CD8-positive, alpha-beta memory T cell (primary cell): ENCODE results near the gene LIPC. TPM values are rescaled to one million over a fixed set of nuclear protein-coding genes. Genes with fewer than 3 reads are reported as not detected.

Experiments
- CTCF ChIA-PET: fragments of 350-600 bp; sonication (Branson Sonifier 250); formaldehyde crosslinking; loops from one replicate; lab custom pipeline; 2021; ENCODE audit warnings: antibody characterized with exemption; lab: Charles Lee
- POLR2A ChIA-PET: fragments of 350-600 bp; sonication (Branson Sonifier 250); formaldehyde crosslinking; loops from one replicate; lab custom pipeline; 2021; ENCODE audit warnings: antibody characterized with exemption; lab: Charles Lee
- DNase-seq, 5 donors: peaks; one replicate each; pipeline versions ENCODE4 v3.0.0 to v3.0.0-alpha.2; 2020 to 2022; ENCODE audit warnings: mixed read lengths in 1 of 5
- H3K27ac ChIP-seq: one replicate; pipeline ENCODE4 v1.7.0; 2013; ENCODE audit warnings: low read depth, mild to moderate bottlenecking, low read length, moderate library complexity
- H3K27me3 ChIP-seq: 2 replicates; pipeline ENCODE4 v1.7.0; 2013; ENCODE audit warnings: low read length, mild to moderate bottlenecking; ENCODE audit not compliant: insufficient read depth, poor library complexity, severe bottlenecking
- H3K36me3 ChIP-seq: 2 replicates; pipeline ENCODE4 v1.7.0; 2013; ENCODE audit warnings: mild to moderate bottlenecking, low read length, moderate library complexity; ENCODE audit not compliant: insufficient read depth
- H3K4me1 ChIP-seq: 2 replicates; pipeline ENCODE4 v1.7.0; 2013; ENCODE audit warnings: mild to moderate bottlenecking, low read length, moderate library complexity; ENCODE audit not compliant: insufficient read depth
- H3K4me3 ChIP-seq: 2 replicates; pipeline ENCODE4 v1.7.0; 2013; ENCODE audit warnings: mild to moderate bottlenecking, low read length
- H3K9me3 ChIP-seq: 2 replicates; pipeline ENCODE4 v1.7.0; 2013; ENCODE audit warnings: mild to moderate bottlenecking, low read length
- H3K27ac Mint-ChIP-seq, 8 donors: one replicate each; pipeline ENCODE4 v1.8.0; 2020 to 2021; ENCODE audit warnings: mixed read lengths in 8 of 8, mild to moderate bottlenecking in 6 of 8, inconsistent platforms in 3 of 8, moderate library complexity in 3 of 8
- H3K27me3 Mint-ChIP-seq, 2 donors: one replicate each; pipeline ENCODE4 v1.8.0; 2020 to 2021; ENCODE audit warnings: mixed read lengths in 2 of 2, mild to moderate bottlenecking in 1 of 2, moderate library complexity in 1 of 2
- H3K36me3 Mint-ChIP-seq, 3 donors: one replicate each; pipeline ENCODE4 v1.8.0; 2020 to 2021; ENCODE audit warnings: mixed read lengths in 3 of 3, inconsistent platforms in 1 of 3, mild to moderate bottlenecking in 1 of 3
- H3K4me1 Mint-ChIP-seq, 3 donors: one replicate each; pipeline ENCODE4 v1.8.0; 2020 to 2021; ENCODE audit warnings: mixed read lengths in 3 of 3, inconsistent platforms in 1 of 3, mild to moderate bottlenecking in 1 of 3
- H3K4me3 Mint-ChIP-seq, 7 donors: one replicate each; pipeline ENCODE4 v1.8.0; 2020 to 2021; ENCODE audit warnings: mixed read lengths in 7 of 7, mild to moderate bottlenecking in 6 of 7, moderate library complexity in 4 of 7, inconsistent platforms in 2 of 7
- H3K9me3 Mint-ChIP-seq, 5 donors: one replicate each; pipeline ENCODE4 v1.8.0; 2020 to 2022; ENCODE audit warnings: mixed read lengths in 5 of 5, mild to moderate bottlenecking in 3 of 5, moderate library complexity in 2 of 5, inconsistent platforms in 1 of 5
- polyA plus RNA-seq: library from polyadenylated mRNA; unstranded; fragments of 300-500 nt; fragmentation: Illumina TruSeq; gene quantifications from one replicate; pipeline ENCODE4 v1.2.3, GENCODE V29; 2021
- total RNA-seq, 2 experiments: library from RNA; stranded (reverse); gene quantifications; one replicate each; pipeline ENCODE4 v1.2.3, GENCODE V29; 2021

The LIPC gene
- total and polyA plus RNA-seq, 3 experiments from 2014 or later, result 0.28 to 1.5 (median 0.47) TPM

- peaks cover 12 to 26% (median 20%) of the 10 kb centered on the region in 3 donors for H3K4me1 Mint-ChIP-seq
- H3K27me3 ChIP-seq, result no peaks in the 10 kb centered on the region
- H3K9me3 Mint-ChIP-seq, result no peaks in the 10 kb centered on the region
- peak overlapping the region in 1 of 7 donors; percentile 59 for H3K4me3 Mint-ChIP-seq
- H3K36me3 ChIP-seq, result no peaks in the 10 kb centered on the region
- POLR2A ChIA-PET, result no interaction called here
- H3K9me3 ChIP-seq, result no peaks in the 10 kb centered on the region
- DNase-seq, result no peak
- peak overlapping the region in 2 of 8 donors; percentile 39 to 59 for H3K27ac Mint-ChIP-seq
- CTCF ChIA-PET, result no interaction called here
- H3K4me3 ChIP-seq, result no peak overlapping the region
- peak overlapping the region; percentile 65 for H3K27ac ChIP-seq
- H3K36me3 Mint-ChIP-seq, result no peaks in the 10 kb centered on the region
- peaks cover 9 to 11% of the 10 kb centered on the region in 2 donors for H3K27me3 Mint-ChIP-seq
- H3K4me1 ChIP-seq, result peaks cover 4% of the 10 kb centered on the region
Observed at GRCh38 chr15:58551084-58551763, 119.4 kb downstream of the LIPC start.

GRCh38 chr15:58551764-58552504, 120.1 kb downstream of the LIPC start:
- Histone ChIP-seq H3K4me3 (no peak overlapping the region), H3K9me3 (no peaks in the 10 kb centered on the region), H3K27me3 (no peaks in the 10 kb centered on the region), H3K4me1 (no peaks in the 10 kb centered on the region), H3K27ac (peak overlapping the region; percentile 65), H3K36me3 (no peaks in the 10 kb centered on the region)
- Mint-ChIP-seq H3K9me3 (no peaks in the 10 kb centered on the region), H3K4me3 (no peak overlapping the region), H3K27me3 (peaks cover 9 to 11% of the 10 kb centered on the region in 2 donors), H3K36me3 (no peaks in the 10 kb centered on the region), H3K4me1 (peaks cover 9 to 21% (median 15%) of the 10 kb centered on the region in 3 donors), H3K27ac (no peak overlapping the region)
- no peak for DNase-seq
- POLR2A ChIA-PET, result no interaction called here
- CTCF ChIA-PET, result no interaction called here

- POLR2A ChIA-PET, result no interaction called here
- no peaks in the 10 kb centered on the region for H3K27me3 ChIP-seq
- H3K27ac Mint-ChIP-seq, result peak overlapping the region in 2 of 8 donors; percentile 71 to 77
- CTCF ChIA-PET, result no interaction called here
- DNase-seq, result no peak
- H3K27me3 Mint-ChIP-seq, result peaks cover 9 to 11% of the 10 kb centered on the region in 2 donors
- H3K4me3 Mint-ChIP-seq, result no peak overlapping the region
- no peak overlapping the region for H3K4me3 ChIP-seq
- peaks cover 9 to 21% (median 15%) of the 10 kb centered on the region in 3 donors for H3K4me1 Mint-ChIP-seq
- H3K9me3 Mint-ChIP-seq, result no peaks in the 10 kb centered on the region
- H3K36me3 ChIP-seq, result no peaks in the 10 kb centered on the region
- no peaks in the 10 kb centered on the region for H3K4me1 ChIP-seq
- no peaks in the 10 kb centered on the region for H3K36me3 Mint-ChIP-seq
- H3K9me3 ChIP-seq, result no peaks in the 10 kb centered on the region
- H3K27ac ChIP-seq, result peak overlapping the region; percentile 65
Observed at GRCh38 chr15:58552505-58553364, 120.9 kb downstream of the LIPC start.

GRCh38 chr15:58553365-58553918, 121.7 kb downstream of the LIPC start:
- no peak for DNase-seq
- Histone ChIP-seq H3K4me3 (no peak overlapping the region), H3K27me3 (no peaks in the 10 kb centered on the region), H3K27ac (no peak overlapping the region), H3K36me3 (no peaks in the 10 kb centered on the region), H3K4me1 (no peaks in the 10 kb centered on the region), H3K9me3 (no peaks in the 10 kb centered on the region)
- no peaks in the 10 kb centered on the region for H3K9me3 Mint-ChIP-seq
- POLR2A ChIA-PET, result no interaction called here
- H3K27ac Mint-ChIP-seq, result peak overlapping the region in 1 of 8 donors; percentile 77
- H3K36me3 Mint-ChIP-seq, result no peaks in the 10 kb centered on the region
- H3K4me1 Mint-ChIP-seq, result peaks cover 9 to 21% (median 15%) of the 10 kb centered on the region in 3 donors
- CTCF ChIA-PET, result no interaction called here
- H3K27me3 Mint-ChIP-seq, result peaks cover 9 to 11% of the 10 kb centered on the region in 2 donors
- peak overlapping the region in 1 of 7 donors; percentile 36 for H3K4me3 Mint-ChIP-seq

- Mint-ChIP-seq H3K4me3 (no peak overlapping the region), H3K27ac (no peak overlapping the region), H3K4me1 (peaks cover 9 to 21% (median 15%) of the 10 kb centered on the region in 3 donors), H3K27me3 (peaks cover 10 to 11% of the 10 kb centered on the region in 2 donors), H3K36me3 (no peaks in the 10 kb centered on the region), H3K9me3 (no peaks in the 10 kb centered on the region)
- no peaks in the 10 kb centered on the region for H3K9me3 ChIP-seq
- ChIA-PET CTCF (no interaction called here), POLR2A (interaction anchor here (0.5 kb wide), 1 partner anchor 311 kb away, joined by 10 read pairs; no protein-coding TSS in a partner anchor)
- H3K4me1 ChIP-seq, result no peaks in the 10 kb centered on the region
- H3K36me3 ChIP-seq, result no peaks in the 10 kb centered on the region
- DNase-seq, result no peak
- H3K27ac ChIP-seq, result no peak overlapping the region
- H3K4me3 ChIP-seq, result no peak overlapping the region
- H3K27me3 ChIP-seq, result no peaks in the 10 kb centered on the region
Observed at GRCh38 chr15:58554758-58555157, 123.0 kb downstream of the LIPC start.

- peaks cover 9 to 21% (median 15%) of the 10 kb centered on the region in 3 donors for H3K4me1 Mint-ChIP-seq
- no peaks in the 10 kb centered on the region for H3K36me3 Mint-ChIP-seq
- H3K4me3 Mint-ChIP-seq, result no peak overlapping the region
- ChIA-PET CTCF (no interaction called here), POLR2A (interaction anchor here (0.5 kb wide), 1 partner anchor 311 kb away, joined by 10 read pairs; no protein-coding TSS in a partner anchor)
- H3K4me3 ChIP-seq, result no peak overlapping the region
- no peaks in the 10 kb centered on the region for H3K9me3 ChIP-seq
- no peaks in the 10 kb centered on the region for H3K27me3 ChIP-seq
- no peak overlapping the region for H3K27ac Mint-ChIP-seq
- H3K9me3 Mint-ChIP-seq, result no peaks in the 10 kb centered on the region
- no peak overlapping the region for H3K27ac ChIP-seq
- no peaks in the 10 kb centered on the region for H3K36me3 ChIP-seq
- peaks cover 10 to 11% of the 10 kb centered on the region in 2 donors for H3K27me3 Mint-ChIP-seq
- DNase-seq, result no peak
- no peaks in the 10 kb centered on the region for H3K4me1 ChIP-seq
Observed at GRCh38 chr15:58555162-58556027, 123.6 kb downstream of the LIPC start.

GRCh38 chr15:58556028-58556361, 124.2 kb downstream of the LIPC start:
- Histone ChIP-seq H3K4me1 (no peaks in the 10 kb centered on the region), H3K27ac (no peak overlapping the region), H3K4me3 (no peak overlapping the region), H3K27me3 (no peaks in the 10 kb centered on the region), H3K36me3 (no peaks in the 10 kb centered on the region), H3K9me3 (no peaks in the 10 kb centered on the region)
- H3K27ac Mint-ChIP-seq, result no peak overlapping the region
- peaks cover 0 to 4% (median 0%) of the 10 kb centered on the region in 3 donors for H3K36me3 Mint-ChIP-seq
- no peak for DNase-seq
- no peak overlapping the region for H3K4me3 Mint-ChIP-seq
- H3K27me3 Mint-ChIP-seq, result peaks cover 10% of the 10 kb centered on the region in 2 donors
- H3K4me1 Mint-ChIP-seq, result peaks cover 9 to 20% (median 14%) of the 10 kb centered on the region in 3 donors
- H3K9me3 Mint-ChIP-seq, result no peaks in the 10 kb centered on the region
- CTCF ChIA-PET, result no interaction called here
- POLR2A ChIA-PET, result no interaction called here
